H1 (cell line): ENCODE data around the gene CDK5RAP2. TPM values are rescaled to one million over a fixed set of nuclear protein-coding genes. Genes with fewer than 3 reads are reported as not detected.

Experiments used
- CTCF ChIA-PET: fragments of 300-600 bp; sonication (Branson Sonifier 250); formaldehyde crosslinking; loops from one replicate; lab custom pipeline; 2021; ENCODE audit not compliant: partially characterized antibody; lab: Charles Lee
- POLR2A ChIA-PET: fragments of 300-600 bp; sonication (Branson Sonifier 250); formaldehyde crosslinking; loops from one replicate; lab custom pipeline; 2021; ENCODE audit warnings: inconsistent platforms; ENCODE audit not compliant: partially characterized antibody; lab: Charles Lee
- DNase-seq, 2 experiments: peaks; one replicate each; pipeline versions ENCODE4 v3.0.0 to v3.0.0-alpha.2; 2010 to 2022; ENCODE audit warnings: low spot score in 2 of 2, low read depth in 1 of 2, mixed read lengths in 1 of 2
- FAIRE-seq: peaks from 2 replicates; lab custom pipeline; 2011; peaks lifted over from hg19 to GRCh38; lab: Jason Lieb, UNC
- H2AFZ ChIP-seq: 2 replicates; pipeline ENCODE4 v1.8.1; 2012; ENCODE audit warnings: low read length, inconsistent platforms
- H2AK5ac ChIP-seq: 2 replicates; pipeline ENCODE4 v1.6.1; 2013; ENCODE audit warnings: low read depth, low read length
- H2BK120ac ChIP-seq: replicated peaks from 2 replicates; pipeline ENCODE3; 2013; ENCODE audit warnings: low read depth, low read length, inconsistent platforms
- H2BK12ac ChIP-seq: 2 replicates; pipeline ENCODE4 v1.6.1; 2013; ENCODE audit warnings: low read depth, low read length
- H2BK15ac ChIP-seq: 2 replicates; pipeline ENCODE4 v1.6.1; 2013; ENCODE audit warnings: low read length
- H2BK20ac ChIP-seq: 2 replicates; pipeline ENCODE4 v1.6.1; 2013; ENCODE audit warnings: low read length
- H2BK5ac ChIP-seq: 2 replicates; pipeline ENCODE4 v1.6.1; 2013; ENCODE audit warnings: low read depth, low read length
- H3K14ac ChIP-seq: 2 replicates; pipeline ENCODE4 v1.6.1; 2013; ENCODE audit warnings: inconsistent platforms; ENCODE audit not compliant: insufficient read length
- H3K18ac ChIP-seq: 2 replicates; pipeline ENCODE4 v1.6.1; 2013; ENCODE audit warnings: low read length; ENCODE audit errors: extremely low read depth
- H3K23ac ChIP-seq: 2 replicates; pipeline ENCODE4 v1.6.1; 2013; ENCODE audit warnings: inconsistent platforms; ENCODE audit not compliant: insufficient read length
- H3K23me2 ChIP-seq: 2 replicates; pipeline ENCODE4 v1.6.1; 2013; ENCODE audit warnings: low read depth, low read length
- H3K27ac ChIP-seq: 2 replicates; pipeline ENCODE4 v1.6.1; 2011; ENCODE audit warnings: low read depth, low read length, inconsistent platforms
- H3K27me3 ChIP-seq, 4 experiments: replicated peaks in 1 of 4; 1 replicate in 1 of 4; 2 replicates in 3 of 4; pipeline versions ENCODE4 v1.6.1 to v1.8.1; 2011 to 2013; ENCODE audit warnings: low read length in 3 of 4, mild to moderate bottlenecking in 3 of 4, inconsistent platforms in 2 of 4, mixed read lengths in 2 of 4, moderate library complexity in 1 of 4; ENCODE audit not compliant: control insufficient read depth in 3 of 4, insufficient read depth in 3 of 4; ENCODE audit errors: extremely low read depth in 1 of 4
- H3K36me3 ChIP-seq, 4 experiments: 2 replicates each; pipeline versions ENCODE4 v1.6.1 to v1.8.1; 2011 to 2013; ENCODE audit warnings: mild to moderate bottlenecking in 4 of 4, low read length in 3 of 4, moderate library complexity in 2 of 4, control low read depth in 1 of 4, inconsistent platforms in 1 of 4; ENCODE audit not compliant: insufficient read depth in 4 of 4, control insufficient read depth in 2 of 4
- H3K4ac ChIP-seq: replicated peaks from 2 replicates; pipeline ENCODE3; 2013; ENCODE audit warnings: low read length, low read depth, mixed read lengths, inconsistent platforms; ENCODE audit not compliant: insufficient read length
- H3K4me1 ChIP-seq, 4 experiments: replicated peaks in 1 of 4; 1 replicate in 1 of 4; 2 replicates in 3 of 4; pipeline versions ENCODE4 v1.6.1 to v1.8.1; 2011 to 2013; ENCODE audit warnings: low read length in 3 of 4, inconsistent platforms in 2 of 4, mixed read lengths in 1 of 4; ENCODE audit not compliant: insufficient read depth in 4 of 4, control insufficient read depth in 3 of 4
- H3K4me2 ChIP-seq, 2 experiments: 2 replicates each; pipeline versions ENCODE4 v1.6.1 to v1.8.1; 2011 to 2013; ENCODE audit warnings: low read depth in 2 of 2, low read length in 2 of 2, control low read depth in 1 of 2, inconsistent platforms in 1 of 2, mild to moderate bottlenecking in 1 of 2; ENCODE audit not compliant: insufficient read depth in 1 of 2
- H3K4me3 ChIP-seq, 4 experiments: fragments of 200-600, 300-600 bp in 1 of 4; sonication (generic), shearing (Covaris generic), sonication (Bioruptor Twin) in 1 of 4; 2 replicates each; pipeline versions ENCODE4 v1.5.1 to v1.8.1; 2011 to 2016; ENCODE audit warnings: low read length in 4 of 4, low read depth in 3 of 4, control low read depth in 2 of 4, inconsistent platforms in 2 of 4, mild to moderate bottlenecking in 2 of 4, mixed read lengths in 1 of 4, moderate library complexity in 1 of 4; ENCODE audit not compliant: insufficient read depth in 2 of 4; ENCODE audit errors: extremely low read depth in 1 of 4
- H3K56ac ChIP-seq: replicated peaks from 2 replicates; pipeline ENCODE3; 2013; ENCODE audit warnings: low read depth, mild to moderate bottlenecking, mixed read lengths, low read length, inconsistent platforms; ENCODE audit not compliant: insufficient read length
- H3K79me1 ChIP-seq: 2 replicates; pipeline ENCODE4 v1.6.1; 2013; ENCODE audit warnings: low read depth, low read length, control low read depth
- H3K79me2 ChIP-seq, 2 experiments: 2 replicates each; pipeline versions ENCODE4 v1.6.1 to v1.8.1; 2012 to 2013; ENCODE audit warnings: low read length in 2 of 2, mild to moderate bottlenecking in 2 of 2, inconsistent platforms in 1 of 2; ENCODE audit not compliant: insufficient read depth in 2 of 2, control insufficient read depth in 1 of 2
- H3K9ac ChIP-seq, 4 experiments: replicated peaks in 1 of 4; 1 replicate in 1 of 4; 2 replicates in 3 of 4; pipeline versions ENCODE4 v1.6.1 to v1.8.1; 2011 to 2013; ENCODE audit warnings: low read depth in 3 of 4, low read length in 3 of 4, control low read depth in 2 of 4, mild to moderate bottlenecking in 2 of 4, moderate library complexity in 2 of 4, inconsistent platforms in 1 of 4; ENCODE audit errors: extremely low read depth in 1 of 4
- H3K9me3 ChIP-seq, 2 experiments: 2 replicates each; pipeline versions ENCODE4 v1.6.1 to v1.8.1; 2012 to 2013; ENCODE audit warnings: mild to moderate bottlenecking in 2 of 2, moderate library complexity in 2 of 2, control low read depth in 1 of 2, inconsistent platforms in 1 of 2, low read depth in 1 of 2, low read length in 1 of 2, mixed read lengths in 1 of 2; ENCODE audit not compliant: insufficient read depth in 2 of 2
- H4K20me1 ChIP-seq, 2 experiments: replicated peaks in 1 of 2; 2 replicates each; pipeline versions ENCODE3 to v1.8.1; 2011 to 2013; ENCODE audit warnings: inconsistent platforms in 2 of 2, low read length in 2 of 2, mild to moderate bottlenecking in 1 of 2; ENCODE audit not compliant: insufficient read depth in 2 of 2, control insufficient read depth in 1 of 2
- H4K5ac ChIP-seq: 2 replicates; pipeline ENCODE4 v1.6.1; 2013; ENCODE audit warnings: low read length, low read depth, mixed read lengths, inconsistent platforms; ENCODE audit not compliant: insufficient read length
- H4K8ac ChIP-seq: 2 replicates; pipeline ENCODE4 v1.8.0; 2013; ENCODE audit warnings: mild to moderate bottlenecking, moderate library complexity, low read length, inconsistent platforms; ENCODE audit not compliant: insufficient read depth; ENCODE audit errors: extremely low read depth
- H4K91ac ChIP-seq: replicated peaks from 2 replicates; pipeline ENCODE3; 2013; ENCODE audit warnings: low read length, mixed read lengths, inconsistent platforms; ENCODE audit not compliant: insufficient read length
- ASH2L ChIP-seq: fragments of 200-600, 300-600 bp; sonication (generic); IDR thresholded peaks from one replicate; pipeline ENCODE4 v1.7.1; 2017; ENCODE audit warnings: low read length
- ATF2 ChIP-seq: IDR thresholded peaks from 2 replicates; pipeline ENCODE4 v1.6.1; 2012; ENCODE audit warnings: low read length, inconsistent platforms
- EGR1 ChIP-seq: IDR thresholded peaks from 2 replicates; pipeline ENCODE4 v1.6.1; 2011; ENCODE audit warnings: low read depth, low read length, borderline replicate concordance
- JUND ChIP-seq: IDR thresholded peaks from 2 replicates; pipeline ENCODE4 v1.6.1; 2011; ENCODE audit warnings: mild to moderate bottlenecking, improper control_type of control experiment, low read length
- NANOG ChIP-seq: IDR thresholded peaks from 2 replicates; pipeline ENCODE4 v1.6.1; 2011; ENCODE audit warnings: low read length, low read depth, mild to moderate bottlenecking, inconsistent platforms; ENCODE audit not compliant: insufficient read depth, poor library complexity, severe bottlenecking
- RNF2 ChIP-seq: fragments of 200-900, 300-1000 bp; sonication (generic); IDR thresholded peaks from 2 replicates; pipeline ENCODE4 v1.7.1; 2016; ENCODE audit warnings: borderline replicate concordance, low read depth, mild to moderate bottlenecking, antibody characterized with exemption, low read length; ENCODE audit not compliant: poor library complexity, severe bottlenecking; ENCODE audit errors: missing control alignments
- RXRA ChIP-seq: IDR thresholded peaks from 2 replicates; pipeline ENCODE4 v1.6.1; 2011; ENCODE audit warnings: low read depth, mild to moderate bottlenecking, low read length, moderate library complexity; ENCODE audit not compliant: insufficient read depth
- TEAD4 ChIP-seq: IDR thresholded peaks from 2 replicates; pipeline ENCODE4 v1.6.1; 2012; ENCODE audit warnings: low read depth, low read length, inconsistent platforms, mixed read lengths
- WGBS, 2 experiments: shearing (Covaris generic) in 1 of 2; methylation state at CpG; one replicate each; pipeline versions ENCODE4 v1.1.6 to v1.1.7; 2013 to 2015; ENCODE audit warnings: low lambda C conversion rate in 2 of 2, mixed read lengths in 2 of 2, inconsistent platforms in 1 of 2, low coverage in 1 of 2, missing lambda C conversion rate in 1 of 2; ENCODE audit not compliant: insufficient replicate concordance in 2 of 2, insufficient coverage in 1 of 2, insufficient read length in 1 of 2; ENCODE audit errors: extremely low coverage in 1 of 2, missing lambda C conversion rate in 1 of 2; 5-methylcytosine and 5-hydroxymethylcytosine counted together
- polyA plus RNA-seq, 7 experiments: library from polyadenylated mRNA; depleted of rRNA in 3 of 7; stranded (reverse) in 5 of 7; unstranded in 2 of 7; fragments of >200 nt in 5 of 7; fragments of 200-250 nt in 2 of 7; gene quantifications; 1 replicate in 5 of 7; 2 replicates in 1 of 7; 4 replicates in 1 of 7; pipeline versions ENCODE4 v1.2.1 to v1.2.3, GENCODE V29; 2011 to 2013; ENCODE audit warnings: missing spikeins in 2 of 7, mixed read lengths in 2 of 7
- total RNA-seq: library from RNA; stranded (reverse); fragmentation: NEBNext Ultra II Directional; extraction: Animal tissue kit (Norgen Biotek cat#: 25700); gene quantifications from 2 replicates; pipeline ENCODE4 v1.2.1, GENCODE V29; 2021

The CDK5RAP2 gene
- total and polyA plus RNA-seq, 2 of the 8 experiments (the other 6 are each of a cell fraction or from before 2014, with no cell fraction given), result 19.8 to 49.4 TPM

- Histone ChIP-seq H3K23me2 (no peaks in the 10 kb centered on the region), H4K91ac (no peak overlapping the region), H3K27ac (no peak overlapping the region), H3K23ac (no peak overlapping the region), H3K27me3 (no peaks in the 10 kb centered on the region), H3K9me3 (no peaks in the 10 kb centered on the region), H2AFZ (no peak overlapping the region), H2BK5ac (no peak overlapping the region), H3K4ac (no peak overlapping the region), H3K14ac (no peak overlapping the region), H3K36me3 (peaks cover 2 to 30% (median 21%) of the 10 kb centered on the region in 4 experiments; a peak in 7 of 8 replicates), H4K20me1 (peaks cover 0 to 4% of the 10 kb centered on the region in 2 experiments), H3K4me2 (no peak overlapping the region), H3K9ac (no peak overlapping the region), H3K4me1 (no peaks in the 10 kb centered on the region), H2BK120ac (no peak overlapping the region), H3K4me3 (no peak overlapping the region), H3K79me2 (no peaks in the 10 kb centered on the region), H2AK5ac (no peak overlapping the region), H2BK15ac (no peak overlapping the region), H3K18ac (no peak overlapping the region), H4K5ac (no peak overlapping the region), H3K79me1 (no peaks in the 10 kb centered on the region), H3K56ac (no peak overlapping the region), H2BK20ac (no peak overlapping the region), H4K8ac (no peak overlapping the region), H2BK12ac (no peak overlapping the region)
- no peak for DNase-seq
- WGBS, 2 experiments, result 87% methylated on average over 6 of the region's 6 CpGs; no CpG with 5 or more reads in 1 of the 2 experiments
- no peak for FAIRE-seq
- ChIA-PET CTCF (interaction anchor here (0.8 to 1.0 kb wide), 2 partner anchors 31 to 43 kb away, joined by 3 to 4 read pairs; no protein-coding TSS in a partner anchor), POLR2A (no interaction called here)
- no peak for TF ChIP-seq RXRA
- TF ChIP-seq ASH2L, result no peak
- no peak for TF ChIP-seq NANOG
- TF ChIP-seq ATF2, result no peak
- no peak for TF ChIP-seq JUND
- no peak for TF ChIP-seq RNF2
- no peak for TF ChIP-seq EGR1
- no peak for TF ChIP-seq TEAD4
Measured at GRCh38 chr9:120434532-120434931, 145.4 kb downstream of the CDK5RAP2 start.
